ENCODE results near the gene TMEM179.

TMEM179 gene

DNA sequence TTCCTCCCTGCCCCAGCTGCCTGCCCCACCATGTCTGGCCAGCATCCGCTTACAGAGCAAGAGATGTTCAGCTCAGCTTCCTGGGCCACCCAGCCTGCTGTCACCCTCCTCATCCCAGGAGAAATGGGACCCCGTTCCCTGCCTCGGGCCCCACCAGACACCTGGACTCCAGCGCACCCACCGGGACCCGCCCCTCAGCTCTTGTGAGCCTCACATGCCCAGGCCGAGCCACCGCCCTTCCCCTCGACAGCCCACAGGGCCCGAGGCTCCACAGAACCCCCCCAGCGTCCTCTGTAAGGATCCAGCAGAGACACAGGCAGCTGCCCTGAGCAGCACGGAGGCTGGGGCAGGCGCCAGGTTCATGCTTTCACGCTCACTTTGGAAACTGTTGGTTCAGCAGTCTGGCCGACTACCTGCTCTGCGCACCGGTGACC is 43.4 kb downstream of the TMEM179 start:
- H3K4me3 ChIP-seq (ENCODE audit: low read depth, low read length): no peak overlapping the region
- TF ChIP-seq, protein P1, sequence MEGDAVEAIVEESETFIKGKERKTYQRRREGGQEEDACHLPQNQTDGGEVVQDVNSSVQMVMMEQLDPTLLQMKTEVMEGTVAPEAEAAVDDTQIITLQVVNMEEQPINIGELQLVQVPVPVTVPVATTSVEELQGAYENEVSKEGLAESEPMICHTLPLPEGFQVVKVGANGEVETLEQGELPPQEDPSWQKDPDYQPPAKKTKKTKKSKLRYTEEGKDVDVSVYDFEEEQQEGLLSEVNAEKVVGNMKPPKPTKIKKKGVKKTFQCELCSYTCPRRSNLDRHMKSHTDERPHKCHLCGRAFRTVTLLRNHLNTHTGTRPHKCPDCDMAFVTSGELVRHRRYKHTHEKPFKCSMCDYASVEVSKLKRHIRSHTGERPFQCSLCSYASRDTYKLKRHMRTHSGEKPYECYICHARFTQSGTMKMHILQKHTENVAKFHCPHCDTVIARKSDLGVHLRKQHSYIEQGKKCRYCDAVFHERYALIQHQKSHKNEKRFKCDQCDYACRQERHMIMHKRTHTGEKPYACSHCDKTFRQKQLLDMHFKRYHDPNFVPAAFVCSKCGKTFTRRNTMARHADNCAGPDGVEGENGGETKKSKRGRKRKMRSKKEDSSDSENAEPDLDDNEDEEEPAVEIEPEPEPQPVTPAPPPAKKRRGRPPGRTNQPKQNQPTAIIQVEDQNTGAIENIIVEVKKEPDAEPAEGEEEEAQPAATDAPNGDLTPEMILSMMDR (IDR thresholded peaks at IDR 0.05; ENCODE audit: low read depth, low read length): no peak

DNA sequence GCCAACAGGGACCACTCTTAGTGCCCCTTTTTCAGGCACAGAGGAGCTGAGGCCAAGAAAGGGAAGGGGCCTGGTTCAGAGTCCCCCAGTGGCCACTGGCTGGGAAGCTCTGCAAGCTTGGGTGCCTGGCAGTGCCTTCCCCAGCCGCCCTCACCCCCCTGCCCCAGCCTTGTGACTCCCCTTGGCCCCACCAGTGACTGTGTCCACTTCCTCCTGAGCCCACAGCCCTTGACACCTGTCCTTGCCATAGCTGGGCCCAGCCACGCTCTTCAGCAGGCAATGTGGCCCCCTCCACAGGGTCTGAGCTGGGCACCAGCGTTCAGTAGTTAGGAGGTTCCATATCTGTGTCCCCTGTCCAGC is 44.0 kb downstream of the TMEM179 start:
- H3K4me3 ChIP-seq (ENCODE audit: low read depth, low read length): no peak overlapping the region
- TF ChIP-seq, protein P1 (IDR thresholded peaks at IDR 0.05; ENCODE audit: low read depth, low read length): no peak

DNA sequence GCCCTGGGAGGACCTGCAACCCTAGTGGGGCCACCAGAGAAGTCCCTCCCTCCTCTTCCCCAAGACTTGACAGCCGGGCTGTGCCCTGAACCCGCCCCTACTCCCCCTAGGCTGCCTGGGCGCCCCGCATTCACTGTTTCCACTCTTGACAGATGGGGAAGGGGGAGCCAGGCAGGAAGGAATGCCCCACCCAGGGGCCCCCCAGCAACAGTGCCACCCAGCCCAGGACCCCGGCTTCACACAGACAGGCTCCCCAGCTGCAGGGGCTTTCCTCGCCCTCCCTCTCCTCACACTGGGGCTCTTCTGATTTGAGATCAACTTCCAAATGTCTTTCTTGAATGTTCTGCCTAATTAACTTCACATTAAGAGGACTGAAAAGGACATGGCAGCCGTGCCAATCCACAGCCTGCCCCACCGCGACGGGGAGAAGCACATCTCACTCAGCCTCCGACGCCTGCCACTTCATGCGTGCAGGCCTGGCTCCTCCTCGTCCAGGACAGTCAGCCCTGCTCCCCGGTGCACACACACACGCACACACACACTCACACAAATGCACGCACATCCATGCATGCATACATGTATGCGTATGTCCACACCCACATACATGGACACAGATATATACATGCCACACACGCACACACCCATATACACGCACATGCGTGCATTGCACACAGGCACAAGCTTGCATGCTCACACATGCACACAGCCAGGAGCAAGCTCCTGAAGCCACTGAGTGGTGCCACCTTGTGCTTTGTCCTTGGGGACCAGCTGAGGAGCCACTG is 44.6 kb downstream of the TMEM179 start:
- H3K4me3 ChIP-seq (ENCODE audit: low read depth, low read length): no peak overlapping the region

DNA sequence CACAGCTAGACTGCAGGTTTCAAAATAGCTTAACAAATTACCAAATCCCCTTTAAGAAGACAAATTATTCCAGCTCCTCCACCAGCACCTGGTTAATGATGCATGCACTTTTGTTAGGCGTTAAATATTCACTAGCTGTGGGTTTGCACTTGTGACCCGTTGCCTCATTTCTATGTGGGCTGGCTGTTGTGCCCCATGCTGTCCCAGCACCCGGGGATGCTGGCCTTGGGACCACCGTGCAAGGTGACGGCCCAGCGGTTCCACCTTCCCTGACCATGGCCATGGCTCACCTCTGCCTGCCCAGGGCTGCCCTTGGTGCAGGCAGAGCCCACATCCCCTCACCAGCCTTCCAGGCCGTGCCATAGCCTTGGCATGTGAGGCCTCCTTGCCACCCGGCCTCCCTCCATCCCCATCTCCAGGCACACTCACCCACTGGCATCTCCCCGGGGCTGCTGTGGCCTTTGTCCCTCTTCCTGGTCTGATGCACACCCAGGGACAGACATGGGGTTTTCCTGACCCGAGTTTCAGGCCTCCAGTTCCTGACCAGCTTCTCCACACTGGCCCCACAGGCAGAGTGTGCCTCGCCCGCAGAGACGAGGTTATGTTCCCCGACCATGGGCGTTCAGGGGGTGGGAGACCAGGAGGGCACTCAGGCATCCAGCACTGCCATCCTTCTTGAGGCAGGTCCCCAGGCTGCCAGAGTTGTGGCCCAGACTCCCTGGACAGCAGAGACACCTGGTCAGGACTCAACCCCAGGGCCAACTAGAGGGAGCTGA is 45.4 kb downstream of the TMEM179 start:
- TF ChIP-seq, protein P1 (IDR thresholded peaks at IDR 0.05; ENCODE audit: low read depth, low read length): no peak

More for the DNA sequence above, 44.6 kb downstream of the TMEM179 start:
- TF ChIP-seq, protein P1 (IDR thresholded peaks at IDR 0.05; ENCODE audit: low read depth, low read length): no peak

DNA sequence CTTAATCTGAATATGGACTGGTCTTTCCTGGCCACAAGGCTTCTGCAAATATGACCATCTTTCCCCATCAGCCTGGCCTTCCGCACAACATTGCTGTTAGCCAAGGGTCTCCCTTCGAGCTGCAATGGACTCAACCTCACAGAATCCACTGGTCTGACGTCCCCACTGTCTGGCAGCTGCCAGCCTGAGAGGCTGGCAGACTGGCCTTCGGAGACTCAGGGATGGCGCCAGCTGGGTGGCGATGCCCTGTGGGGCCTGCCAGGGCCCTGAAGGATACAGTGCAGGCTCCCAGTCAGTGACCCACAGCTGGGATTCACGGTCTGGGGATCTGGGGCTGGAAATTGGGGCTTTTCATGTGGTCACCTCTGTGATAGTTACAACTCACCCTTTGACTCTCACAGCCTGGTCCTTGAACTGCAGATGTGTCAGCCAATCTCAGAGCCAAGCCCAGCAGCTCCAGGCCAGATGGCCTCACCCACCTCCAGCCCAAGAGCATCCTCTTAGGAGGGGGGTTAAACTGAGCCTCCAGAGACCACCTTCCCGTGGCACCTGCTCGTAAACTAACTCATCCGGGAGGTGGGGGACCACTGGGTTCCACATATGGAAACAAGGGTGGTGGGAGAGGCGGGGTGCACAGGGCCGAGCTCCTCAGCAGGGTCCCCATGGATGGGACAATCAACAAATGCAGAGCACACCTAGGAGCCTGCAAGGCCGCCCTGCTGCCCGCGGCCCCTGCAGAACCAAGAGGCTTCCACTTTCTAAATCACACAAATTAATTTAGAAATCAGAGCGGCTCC is 46.1 kb downstream of the TMEM179 start:
- H3K4me3 ChIP-seq (ENCODE audit: low read depth, low read length): no peak overlapping the region
- TF ChIP-seq, protein P1 (IDR thresholded peaks at IDR 0.05; ENCODE audit: low read depth, low read length): no peak

More for the DNA sequence above, 45.4 kb downstream of the TMEM179 start:
- H3K4me3 ChIP-seq (ENCODE audit: low read depth, low read length): no peak overlapping the region

DNA sequence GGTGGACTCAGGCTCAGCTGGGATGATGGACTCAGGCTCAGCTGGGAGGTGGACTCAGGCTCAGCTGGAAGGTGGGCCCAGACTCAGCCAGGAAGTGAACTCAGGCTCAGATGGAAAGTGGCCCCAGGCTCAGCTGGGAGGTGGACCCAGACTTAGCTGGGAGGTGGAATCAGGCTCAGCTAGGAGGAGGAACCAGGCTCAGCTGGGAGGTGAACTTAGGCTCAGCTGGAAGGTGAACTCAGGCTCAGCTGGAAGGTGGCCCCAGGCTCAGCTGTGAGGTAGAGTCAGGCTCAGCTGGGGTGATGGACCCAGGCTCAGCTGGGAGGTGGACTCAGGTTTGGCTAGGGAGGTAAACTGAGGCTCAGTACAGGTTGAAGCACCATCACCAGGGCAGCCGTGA is 46.8 kb downstream of the TMEM179 start:
- TF ChIP-seq, protein P1 (IDR thresholded peaks at IDR 0.05; ENCODE audit: low read depth, low read length): no peak
- H3K4me3 ChIP-seq (ENCODE audit: low read depth, low read length): no peak overlapping the region
